AG09309 (cell line): ENCODE measurements around the gene CLDN2.

Experiments
- DNase-seq: peaks from one replicate; pipeline ENCODE4 v3.0.0-alpha.2; 2010; ENCODE audit warnings: low read depth
- H3K4me3 ChIP-seq: 2 replicates; pipeline ENCODE4 v1.5.1; 2011; ENCODE audit warnings: mild to moderate bottlenecking, low read depth, low read length, moderate library complexity; ENCODE audit not compliant: control insufficient read depth
- CTCF ChIP-seq: IDR thresholded peaks from 2 replicates; pipeline ENCODE4 v1.5.1; 2011; ENCODE audit warnings: mild to moderate bottlenecking, low read depth, low read length, inconsistent platforms; ENCODE audit not compliant: insufficient read depth, control insufficient read depth; ENCODE audit errors: missing control alignments

The CLDN2 gene

GRCh38 chrX:106917830-106918500, 2.2 kb upstream of the CLDN2 start:
- DNase-seq, result no peak
- H3K4me3 ChIP-seq, result no peak overlapping the region
- TF ChIP-seq CTCF, result no peak

- H3K4me3 ChIP-seq, result no peak overlapping the region
- no peak for TF ChIP-seq CTCF
- DNase-seq, result no peak
Measured at GRCh38 chrX:106921637-106922036, 1.4 kb downstream of the CLDN2 start.

GRCh38 chrX:106927023-106927422, 6.8 kb downstream of the CLDN2 start:
- no peak overlapping the region for H3K4me3 ChIP-seq
- no peak for TF ChIP-seq CTCF
- no peak for DNase-seq

GRCh38 chrX:106927700-106928099, 7.5 kb downstream of the CLDN2 start:
- H3K4me3 ChIP-seq, result no peak overlapping the region
- no peak for DNase-seq
- no peak for TF ChIP-seq CTCF

GRCh38 chrX:106928227-106928626, 8.0 kb downstream of the CLDN2 start:
- no peak overlapping the region for H3K4me3 ChIP-seq
- no peak for DNase-seq
- TF ChIP-seq CTCF, result no peak

- no peak for TF ChIP-seq CTCF
- H3K4me3 ChIP-seq, result no peak overlapping the region
- DNase-seq, result no peak
Measured at GRCh38 chrX:106931831-106932491, 11.8 kb downstream of the CLDN2 start.
